MCF 10A (cell line): ENCODE measurements around the gene TNIK. TPM values are rescaled to one million over a fixed set of nuclear protein-coding genes. Genes with fewer than 3 reads are reported as not detected.

Experiments
- BruUV-seq: library from RNA; stranded (reverse); fragments of 400-500 nt; replicated peaks from 2 replicates; lab custom pipeline; 2021; lab: Mats Ljungman, UMichigan
- CTCF ChIA-PET: fragments of 300-600 bp; sonication (Branson Sonifier 250); formaldehyde crosslinking; extraction: SDS; loops from one replicate; lab custom pipeline; 2021; ENCODE audit warnings: antibody characterized with exemption, inconsistent platforms; lab: Yijun Ruan, JAX
- POLR2A ChIA-PET: fragments of 300-600, 350-650 bp; sonication (Branson Sonifier 250); formaldehyde crosslinking; extraction: SDS; loops from one replicate; lab custom pipeline; 2020; ENCODE audit warnings: antibody characterized with exemption, inconsistent platforms; lab: Yijun Ruan, JAX
- DNase-seq: peaks from one replicate; pipeline ENCODE4 v3.0.0-alpha.2; 2018; ENCODE audit not compliant: unreplicated experiment
- H3K27ac Mint-ChIP-seq: one replicate; pipeline ENCODE4 v1.8.0; 2022; ENCODE audit warnings: mild to moderate bottlenecking, low read depth, mixed read lengths; ENCODE audit not compliant: unreplicated experiment
- H3K27me3 Mint-ChIP-seq: one replicate; pipeline ENCODE4 v1.8.0; 2022; ENCODE audit warnings: mixed read lengths; ENCODE audit not compliant: insufficient read depth, unreplicated experiment
- H3K36me3 Mint-ChIP-seq: one replicate; pipeline ENCODE4 v1.8.0; 2022; ENCODE audit warnings: mild to moderate bottlenecking, moderate library complexity, mixed read lengths; ENCODE audit not compliant: insufficient read depth, unreplicated experiment
- H3K4me1 Mint-ChIP-seq: one replicate; pipeline ENCODE4 v1.8.0; 2022; ENCODE audit warnings: mixed read lengths; ENCODE audit not compliant: insufficient read depth, unreplicated experiment
- H3K4me3 Mint-ChIP-seq: one replicate; pipeline ENCODE4 v1.8.0; 2022; ENCODE audit warnings: mild to moderate bottlenecking, moderate library complexity, mixed read lengths; ENCODE audit not compliant: unreplicated experiment
- H3K9me3 Mint-ChIP-seq: one replicate; pipeline ENCODE4 v1.8.0; 2022; ENCODE audit warnings: mixed read lengths; ENCODE audit not compliant: unreplicated experiment
- CTCF ChIP-seq: fragments of 200-600 bp; IDR thresholded peaks from one replicate; pipeline ENCODE4 v1.8.0; 2022; ENCODE audit warnings: antibody characterized with exemption, mild to moderate bottlenecking; ENCODE audit not compliant: unreplicated experiment
- intact Hi-C: fragments of 100-400 bp; cut with micrococcal nuclease; formaldehyde crosslinking; loops from 2 replicates; pipeline ENCODE4 v1.14.1; 2022
- total RNA-seq: library from RNA; stranded (reverse); gene quantifications from 2 replicates; pipeline ENCODE4 v1.2.3, GENCODE V29; 2022

The TNIK gene
- total RNA-seq, 1 experiment from 2014 or later = 3.4 TPM

GRCh38 chr3:171056528-171056927 is 403.7 kb downstream of the TNIK start:
- DNase-seq = peak; percentile 33
- no TSS peak for BruUV-seq

GRCh38 chr3:171055336-171056178 is 404.6 kb downstream of the TNIK start:
- no peaks in the 10 kb centered on the region for H3K9me3 Mint-ChIP-seq
- H3K4me3 Mint-ChIP-seq = no peak overlapping the region
- H3K36me3 Mint-ChIP-seq = no peaks in the 10 kb centered on the region
- DNase-seq = no peak
- H3K27ac Mint-ChIP-seq = no peak overlapping the region
- TF ChIP-seq CTCF = no peak
- no peaks in the 10 kb centered on the region for H3K27me3 Mint-ChIP-seq
- ChIA-PET CTCF (interaction anchor here (0.5 to 1.4 kb wide), 3 partner anchors 14 to 329 kb away, joined by 3 to 5 read pairs (median 3); no protein-coding TSS in a partner anchor), POLR2A (interaction anchor here (0.5 to 0.7 kb wide), 4 partner anchors 9 to 283 kb away, joined by 3 read pairs; no protein-coding TSS in a partner anchor)
- intact Hi-C loops = loop anchor here (10.0 kb wide), 1 partner anchor 719 kb away; no protein-coding TSS in a partner anchor
- BruUV-seq = no TSS peak
- no peaks in the 10 kb centered on the region for H3K4me1 Mint-ChIP-seq

More at GRCh38 chr3:171056528-171056927, 403.7 kb downstream of the TNIK start:
- H3K4me1 Mint-ChIP-seq = no peaks in the 10 kb centered on the region
- no peak overlapping the region for H3K27ac Mint-ChIP-seq
- no peaks in the 10 kb centered on the region for H3K27me3 Mint-ChIP-seq
- no peak overlapping the region for H3K4me3 Mint-ChIP-seq
- intact Hi-C loops = loop anchor here (10.0 kb wide), 1 partner anchor 718 kb away; no protein-coding TSS in a partner anchor
- no peak for TF ChIP-seq CTCF
- CTCF ChIA-PET = no interaction called here
- POLR2A ChIA-PET = interaction anchor here (0.7 kb wide), 1 partner anchor 282 kb away, joined by 3 read pairs; no protein-coding TSS in a partner anchor
- no peaks in the 10 kb centered on the region for H3K36me3 Mint-ChIP-seq
- H3K9me3 Mint-ChIP-seq = no peaks in the 10 kb centered on the region

GRCh38 chr3:171054921-171055320 is 405.3 kb downstream of the TNIK start:
- no peak for TF ChIP-seq CTCF
- POLR2A ChIA-PET = interaction anchor here (0.7 kb wide), 2 partner anchors 10 to 74 kb away, joined by 3 read pairs; no protein-coding TSS in a partner anchor
- BruUV-seq = no TSS peak
- DNase-seq = no peak
- Mint-ChIP-seq H3K27ac (no peak overlapping the region), H3K27me3 (no peaks in the 10 kb centered on the region), H3K4me3 (no peak overlapping the region), H3K36me3 (no peaks in the 10 kb centered on the region), H3K9me3 (no peaks in the 10 kb centered on the region), H3K4me1 (no peaks in the 10 kb centered on the region)
- CTCF ChIA-PET = interaction anchor here (0.5 to 1.4 kb wide), 3 partner anchors 14 to 214 kb away, joined by 3 to 5 read pairs (median 4); no protein-coding TSS in a partner anchor
- intact Hi-C loops = loop anchor here (5.0 to 10.0 kb wide), 2 partner anchors 720 to 777 kb away; no protein-coding TSS in a partner anchor

- TF ChIP-seq CTCF = no peak
- Mint-ChIP-seq H3K4me3 (no peak overlapping the region), H3K27ac (no peak overlapping the region), H3K9me3 (no peaks in the 10 kb centered on the region), H3K4me1 (no peaks in the 10 kb centered on the region), H3K27me3 (no peaks in the 10 kb centered on the region), H3K36me3 (no peaks in the 10 kb centered on the region)
- BruUV-seq = no TSS peak
- CTCF ChIA-PET = interaction anchor here (0.7 to 1.4 kb wide), 5 partner anchors 13 to 512 kb away, joined by 3 to 5 read pairs (median 3); no protein-coding TSS in a partner anchor
- DNase-seq = no peak
- POLR2A ChIA-PET = no interaction called here
- intact Hi-C loops = loop anchor here (5.0 to 10.0 kb wide), 2 partner anchors 721 to 778 kb away; no protein-coding TSS in a partner anchor
Observed at GRCh38 chr3:171054231-171054630, 406.0 kb downstream of the TNIK start.
